GM19035 (cell line): ENCODE data around the gene CNOT1.
"Not testable (repeated sequence)": the region's sequence is repeated elsewhere in the genome, so short reads cannot be mapped to it uniquely, and the experiment has no call there.

Source experiments
- ATAC-seq: cut with Tn5 transposase; IDR thresholded peaks from one replicate; pipeline ENCODE4 v1.9.1; 2021; ENCODE audit not compliant: unreplicated experiment

Gene CNOT1

GRCh38 chr16:58582971-58583765 lies 46.5 kb downstream of the CNOT1 start:
- ATAC-seq = no peak

GRCh38 chr16:58582133-58582532 lies 47.5 kb downstream of the CNOT1 start:
- ATAC-seq = no peak

- no peak for ATAC-seq
Observed at GRCh38 chr16:58579587-58579986, 50.0 kb downstream of the CNOT1 start.

- ATAC-seq = no peak
Observed at GRCh38 chr16:58578642-58579041, 51.0 kb downstream of the CNOT1 start.

- no peak for ATAC-seq
Observed at GRCh38 chr16:58577141-58577540, 52.5 kb downstream of the CNOT1 start.

- ATAC-seq = no peak
Observed at GRCh38 chr16:58574895-58575294, 54.7 kb downstream of the CNOT1 start.

- ATAC-seq = not testable (repeated sequence)
Observed at GRCh38 chr16:58565697-58566096, 63.9 kb downstream of the CNOT1 start.

- no peak for ATAC-seq
Observed at GRCh38 chr16:58563775-58564174, 65.9 kb downstream of the CNOT1 start.

GRCh38 chr16:58563235-58563634 lies 66.4 kb downstream of the CNOT1 start:
- no peak for ATAC-seq

- no peak for ATAC-seq
Observed at GRCh38 chr16:58556678-58557077, 72.9 kb downstream of the CNOT1 start.

- no peak for ATAC-seq
Observed at GRCh38 chr16:58551496-58551895, 78.1 kb downstream of the CNOT1 start.

- ATAC-seq = no peak
Observed at GRCh38 chr16:58548378-58548777, 81.2 kb downstream of the CNOT1 start.

- ATAC-seq = no peak
Observed at GRCh38 chr16:58543685-58544084, 85.9 kb downstream of the CNOT1 start.

- no peak for ATAC-seq
Observed at GRCh38 chr16:58542291-58542690, 87.3 kb downstream of the CNOT1 start.

GRCh38 chr16:58541711-58542110 lies 87.9 kb downstream of the CNOT1 start:
- ATAC-seq = no peak

GRCh38 chr16:58537124-58537906 lies 92.3 kb downstream of the CNOT1 start:
- no peak for ATAC-seq

- no peak for ATAC-seq
Observed at GRCh38 chr16:58536278-58536677, 93.3 kb downstream of the CNOT1 start.

GRCh38 chr16:58535100-58535499 lies 94.5 kb downstream of the CNOT1 start:
- no peak for ATAC-seq

GRCh38 chr16:58533751-58534470 lies 95.7 kb downstream of the CNOT1 start:
- no peak for ATAC-seq

- no peak for ATAC-seq
Observed at GRCh38 chr16:58532414-58532813, 97.2 kb downstream of the CNOT1 start.

GRCh38 chr16:58530179-58530578 lies 99.4 kb downstream of the CNOT1 start:
- ATAC-seq = no peak

GRCh38 chr16:58519707-58520106 lies 109.9 kb downstream of the CNOT1 start:
- no peak for ATAC-seq
